ENCODE measurements around the gene BMF. TPM values are rescaled to one million over a fixed set of nuclear protein-coding genes. Genes with fewer than 3 reads are reported as not detected.
"Not testable (repeated sequence)": the region's sequence is repeated elsewhere in the genome, so short reads cannot be mapped to it uniquely, and the experiment has no call there.

The BMF gene
- total RNA-seq, 6 donors from 2014 or later: 9.9 to 118 (median 26.2) TPM

GRCh38 chr15:40121911-40122638, 13.4 kb upstream of the BMF start:
- DNase-seq (no peak), ATAC-seq (ENCODE audit: low FRiP score in 2 of 2) (peak in 1 of 2 donors; percentile 88)
- Histone ChIP-seq H3K27me3 (no peaks in the 10 kb centered on the region), H3K4me3 (no peak overlapping the region), H3K9me3 (no peaks in the 10 kb centered on the region), H3K36me3 (no peaks in the 10 kb centered on the region), H3K4me1 (no peaks in the 10 kb centered on the region), H3K27ac (peak overlapping the region in 1 of 4 donors; percentile 49)
- 61 to 68% methylated on average over 6 of the region's 6 CpGs for WGBS, 2 donors
- peak in 1 of 2 donors; percentile 14 for TF ChIP-seq POLR2AphosphoS5 (IDR thresholded peaks at IDR 0.05)
- TF ChIP-seq CTCF (IDR thresholded peaks at IDR 0.05): no peak
- TF ChIP-seq EP300 (IDR thresholded peaks at IDR 0.05): no peak
- TF ChIP-seq POLR2A (IDR thresholded peaks at IDR 0.05): peak in 1 of 4 donors; percentile 19

- TF ChIP-seq EP300 (IDR thresholded peaks at IDR 0.05) (no peak), POLR2AphosphoS5 (IDR thresholded peaks at IDR 0.05) (no peak), CTCF (IDR thresholded peaks at IDR 0.05) (no peak), POLR2A (IDR thresholded peaks at IDR 0.05) (no peak)
- no peak for DNase-seq
- ATAC-seq (ENCODE audit: low FRiP score in 2 of 2): no peak
- H3K4me3 ChIP-seq: no peak overlapping the region
- H3K4me1 ChIP-seq: peaks cover 0 to 8% (median 2%) of the 10 kb centered on the region in 4 donors
- H3K9me3 ChIP-seq: no peaks in the 10 kb centered on the region
- no peaks in the 10 kb centered on the region for H3K36me3 ChIP-seq
- 84 to 86% methylated on average over 3 of the region's 3 CpGs for WGBS, 2 donors
- no peaks in the 10 kb centered on the region for H3K27me3 ChIP-seq
- H3K27ac ChIP-seq: no peak overlapping the region
Measured at GRCh38 chr15:40118473-40118872, 9.8 kb upstream of the BMF start.

- peaks cover 0 to 8% (median 2%) of the 10 kb centered on the region in 4 donors for H3K4me1 ChIP-seq
- H3K27ac ChIP-seq: no peak overlapping the region
- TF ChIP-seq POLR2A (IDR thresholded peaks at IDR 0.05) (no peak), EP300 (IDR thresholded peaks at IDR 0.05) (no peak), POLR2AphosphoS5 (IDR thresholded peaks at IDR 0.05) (no peak), CTCF (IDR thresholded peaks at IDR 0.05) (no peak)
- H3K36me3 ChIP-seq: no peaks in the 10 kb centered on the region
- no peaks in the 10 kb centered on the region for H3K9me3 ChIP-seq
- 29 to 37% methylated on average over 8 of the region's 8 CpGs for WGBS, 2 donors
- ATAC-seq (ENCODE audit: low FRiP score in 2 of 2) (peak; percentile 53 to 80), DNase-seq (peak; percentile 67 to 86)
- H3K27me3 ChIP-seq: no peaks in the 10 kb centered on the region
- H3K4me3 ChIP-seq: no peak overlapping the region
Measured at GRCh38 chr15:40115670-40116093, 7.0 kb upstream of the BMF start.

GRCh38 chr15:40115106-40115505, 6.4 kb upstream of the BMF start:
- not testable (repeated sequence) for ATAC-seq (ENCODE audit: low FRiP score in 2 of 2); H3K27ac ChIP-seq; H3K4me3 ChIP-seq; H3K9me3 ChIP-seq; H3K36me3 ChIP-seq; H3K27me3 ChIP-seq; H3K4me1 ChIP-seq; DNase-seq
- 94 to 96% methylated on average over 14 of the region's 14 CpGs for WGBS, 2 donors

- Histone ChIP-seq H3K27me3 (no peaks in the 10 kb centered on the region), H3K4me3 (no peak overlapping the region), H3K9me3 (no peaks in the 10 kb centered on the region), H3K27ac (no peak overlapping the region), H3K4me1 (peaks cover 0 to 11% (median 5%) of the 10 kb centered on the region in 4 donors), H3K36me3 (no peaks in the 10 kb centered on the region)
- no peak for TF ChIP-seq POLR2AphosphoS5 (IDR thresholded peaks at IDR 0.05)
- TF ChIP-seq POLR2A (IDR thresholded peaks at IDR 0.05): no peak
- no peak for TF ChIP-seq CTCF (IDR thresholded peaks at IDR 0.05)
- no peak for TF ChIP-seq EP300 (IDR thresholded peaks at IDR 0.05)
- DNase-seq (no peak), ATAC-seq (ENCODE audit: low FRiP score in 2 of 2) (no peak)
- WGBS, 2 donors: 94 to 98% methylated on average over 2 of the region's 2 CpGs
Measured at GRCh38 chr15:40114218-40114617, 5.5 kb upstream of the BMF start.

Measured in upper lobe of left lung (tissue), 6 donors.